ENCODE measurements around the gene RANGRF.

Gene RANGRF

DNA sequence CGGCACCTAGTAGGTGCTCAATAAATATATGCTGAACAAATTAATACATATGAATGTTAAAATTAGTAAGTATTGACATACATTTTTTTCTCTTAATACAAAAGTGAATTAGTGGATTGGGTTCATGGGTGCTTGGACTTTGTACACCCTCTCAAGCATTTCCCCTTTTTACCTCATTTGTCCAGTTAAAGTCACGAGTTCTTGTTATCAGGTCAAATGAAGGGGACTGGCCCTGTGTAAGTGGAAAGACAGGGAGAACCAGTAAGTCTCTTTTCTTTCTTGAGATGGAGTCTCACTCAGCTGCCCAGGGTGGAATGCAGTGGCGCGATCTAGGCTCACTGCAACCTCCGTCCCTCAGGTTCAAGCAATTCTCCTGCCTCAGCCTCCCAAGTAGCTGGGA is 13.7 kb upstream of the RANGRF start:
- TF ChIP-seq, protein P1, sequence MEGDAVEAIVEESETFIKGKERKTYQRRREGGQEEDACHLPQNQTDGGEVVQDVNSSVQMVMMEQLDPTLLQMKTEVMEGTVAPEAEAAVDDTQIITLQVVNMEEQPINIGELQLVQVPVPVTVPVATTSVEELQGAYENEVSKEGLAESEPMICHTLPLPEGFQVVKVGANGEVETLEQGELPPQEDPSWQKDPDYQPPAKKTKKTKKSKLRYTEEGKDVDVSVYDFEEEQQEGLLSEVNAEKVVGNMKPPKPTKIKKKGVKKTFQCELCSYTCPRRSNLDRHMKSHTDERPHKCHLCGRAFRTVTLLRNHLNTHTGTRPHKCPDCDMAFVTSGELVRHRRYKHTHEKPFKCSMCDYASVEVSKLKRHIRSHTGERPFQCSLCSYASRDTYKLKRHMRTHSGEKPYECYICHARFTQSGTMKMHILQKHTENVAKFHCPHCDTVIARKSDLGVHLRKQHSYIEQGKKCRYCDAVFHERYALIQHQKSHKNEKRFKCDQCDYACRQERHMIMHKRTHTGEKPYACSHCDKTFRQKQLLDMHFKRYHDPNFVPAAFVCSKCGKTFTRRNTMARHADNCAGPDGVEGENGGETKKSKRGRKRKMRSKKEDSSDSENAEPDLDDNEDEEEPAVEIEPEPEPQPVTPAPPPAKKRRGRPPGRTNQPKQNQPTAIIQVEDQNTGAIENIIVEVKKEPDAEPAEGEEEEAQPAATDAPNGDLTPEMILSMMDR (IDR thresholded peaks at IDR 0.05; ENCODE audit: low read length): no peak
- TF ChIP-seq EZH2 (IDR thresholded peaks at IDR 0.05; ENCODE audit: borderline replicate concordance, low read length): no peak
- Histone ChIP-seq H3K4me2 (ENCODE audit: low read length) (no peak overlapping the region), H3K9ac (ENCODE audit: low read length) (no peak overlapping the region)

DNA sequence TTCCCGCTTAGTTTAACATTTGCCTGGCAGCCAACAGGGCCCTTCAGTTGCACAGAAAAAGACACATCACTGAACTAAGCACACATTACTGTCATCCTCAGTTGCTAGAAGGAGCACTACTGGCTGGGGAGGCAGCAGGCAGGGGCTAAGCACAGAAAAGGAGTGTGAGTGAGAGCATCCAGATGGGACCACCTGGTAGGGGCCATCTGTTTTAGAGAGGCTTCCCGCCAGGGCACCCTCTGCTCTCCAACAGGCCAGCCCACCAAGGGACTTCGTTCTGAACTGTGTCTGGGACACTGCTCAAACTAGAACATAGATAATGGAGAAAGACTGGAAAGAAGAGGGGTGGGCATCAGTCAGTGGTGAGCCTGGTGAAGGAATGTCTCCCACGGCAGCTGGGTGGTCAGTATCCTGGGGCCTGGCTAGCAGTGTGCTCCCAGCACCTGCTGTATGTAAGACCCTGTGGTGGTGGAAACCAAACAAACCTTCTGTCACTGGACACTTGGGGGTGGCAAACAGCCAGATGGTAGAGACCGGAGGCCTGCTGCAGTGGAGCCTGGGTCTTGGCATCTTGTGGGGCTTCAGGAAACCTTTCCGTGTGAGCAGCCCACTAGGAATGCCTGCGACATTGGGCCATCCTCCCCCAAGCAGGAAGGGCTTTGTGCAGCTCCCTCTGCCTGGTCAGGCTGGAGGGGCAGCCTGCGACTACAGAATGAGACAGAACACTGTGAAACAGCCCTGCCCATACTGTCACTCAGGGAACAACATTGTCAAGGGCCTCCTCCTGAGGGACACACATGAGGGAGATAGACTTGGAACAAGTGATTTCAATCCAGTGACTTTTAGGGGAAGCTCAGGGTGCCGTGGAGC is 12.8 kb upstream of the RANGRF start:
- Histone ChIP-seq H3K9ac (ENCODE audit: low read length) (no peak overlapping the region), H4K20me1 (ENCODE audit: insufficient read depth, low read length) (no peaks in the 10 kb centered on the region), H3K9me3 (ENCODE audit: low read length) (no peaks in the 10 kb centered on the region), H3K4me3 (ENCODE audit: low read depth, low read length, poor library complexity, severe bottlenecking) (no peak overlapping the region), H3K9me2 (ENCODE audit: low read depth, low read length) (no peaks in the 10 kb centered on the region), H2AFZ (ENCODE audit: low read length) (no peak overlapping the region), H3K79me2 (ENCODE audit: insufficient read depth, low read length) (no peaks in the 10 kb centered on the region), H3F3A (ENCODE audit: insufficient read depth, low read length) (no peaks in the 10 kb centered on the region), H3K27ac (ENCODE audit: low read depth, low read length, poor library complexity, severe bottlenecking) (no peak overlapping the region), H3K4me2 (ENCODE audit: low read length) (no peak overlapping the region), H3K4me1 (ENCODE audit: insufficient read depth, low read length, severe bottlenecking) (no peaks in the 10 kb centered on the region), H3K36me3 (ENCODE audit: insufficient read depth, low read length) (peaks cover 9% of the 10 kb centered on the region), H3K27me3 (ENCODE audit: insufficient read depth, low read length) (no peaks in the 10 kb centered on the region; the same call in 1 of the 2 replicates)
- TF ChIP-seq, protein P1 (IDR thresholded peaks at IDR 0.05; ENCODE audit: low read length): no peak
- TF ChIP-seq EZH2 (IDR thresholded peaks at IDR 0.05; ENCODE audit: borderline replicate concordance, low read length): no peak

More for the DNA sequence above, 13.7 kb upstream of the RANGRF start:
- Histone ChIP-seq H3K4me1 (ENCODE audit: insufficient read depth, low read length, severe bottlenecking) (no peaks in the 10 kb centered on the region), H2AFZ (ENCODE audit: low read length) (no peak overlapping the region), H3K4me3 (ENCODE audit: low read depth, low read length, poor library complexity, severe bottlenecking) (no peak overlapping the region), H3F3A (ENCODE audit: insufficient read depth, low read length) (no peaks in the 10 kb centered on the region), H4K20me1 (ENCODE audit: insufficient read depth, low read length) (no peaks in the 10 kb centered on the region), H3K36me3 (ENCODE audit: insufficient read depth, low read length) (peaks cover 17% of the 10 kb centered on the region), H3K27me3 (ENCODE audit: insufficient read depth, low read length) (no peaks in the 10 kb centered on the region; the same call in 1 of the 2 replicates), H3K79me2 (ENCODE audit: insufficient read depth, low read length) (no peaks in the 10 kb centered on the region), H3K9me2 (ENCODE audit: low read depth, low read length) (no peaks in the 10 kb centered on the region), H3K27ac (ENCODE audit: low read depth, low read length, poor library complexity, severe bottlenecking) (no peak overlapping the region), H3K9me3 (ENCODE audit: low read length) (no peaks in the 10 kb centered on the region)

DNA sequence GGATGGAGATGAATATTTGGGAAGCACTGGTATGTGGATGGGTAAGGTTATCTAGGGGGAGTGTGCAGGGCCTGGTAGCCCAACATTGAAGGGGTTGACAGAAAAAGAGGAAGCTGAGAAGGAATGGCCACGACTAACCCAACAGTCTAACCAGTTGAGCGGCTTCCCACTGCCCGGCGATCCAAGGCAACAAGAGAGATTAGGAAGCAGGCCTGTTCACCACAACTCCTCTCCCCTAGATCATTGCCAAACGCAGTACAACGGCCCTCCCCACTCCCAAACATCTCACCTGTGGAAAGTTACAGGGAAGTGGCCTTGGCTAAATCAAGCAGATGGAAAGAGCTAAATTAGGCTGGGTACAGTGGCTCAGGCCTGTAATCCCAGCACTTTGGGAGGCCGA is 11.2 kb upstream of the RANGRF start:
- Histone ChIP-seq H3K27ac (ENCODE audit: low read depth, low read length, poor library complexity, severe bottlenecking) (no peak overlapping the region), H3K79me2 (ENCODE audit: insufficient read depth, low read length) (no peaks in the 10 kb centered on the region), H3K9me3 (ENCODE audit: low read length) (no peaks in the 10 kb centered on the region), H3K36me3 (ENCODE audit: insufficient read depth, low read length) (no peaks in the 10 kb centered on the region), H4K20me1 (ENCODE audit: insufficient read depth, low read length) (no peaks in the 10 kb centered on the region), H3K4me2 (ENCODE audit: low read length) (no peak overlapping the region), H3K27me3 (ENCODE audit: insufficient read depth, low read length) (no peaks in the 10 kb centered on the region; the same call in 1 of the 2 replicates), H3K4me3 (ENCODE audit: low read depth, low read length, poor library complexity, severe bottlenecking) (no peak overlapping the region), H3K9ac (ENCODE audit: low read length) (no peak overlapping the region), H2AFZ (ENCODE audit: low read length) (no peak overlapping the region), H3K4me1 (ENCODE audit: insufficient read depth, low read length, severe bottlenecking) (no peaks in the 10 kb centered on the region), H3F3A (ENCODE audit: insufficient read depth, low read length) (no peaks in the 10 kb centered on the region), H3K9me2 (ENCODE audit: low read depth, low read length) (no peaks in the 10 kb centered on the region)
- TF ChIP-seq EZH2 (IDR thresholded peaks at IDR 0.05; ENCODE audit: borderline replicate concordance, low read length): no peak
- TF ChIP-seq, protein P1 (IDR thresholded peaks at IDR 0.05; ENCODE audit: low read length): no peak
